ENCODE measurements around the gene C1GALT1C1. TPM values are rescaled to one million over a fixed set of nuclear protein-coding genes. Genes with fewer than 3 reads are reported as not detected.
"Not testable (repeated sequence)": the region's sequence is repeated elsewhere in the genome, so short reads cannot be mapped to it uniquely, and the experiment has no call there.

The C1GALT1C1 gene
- total RNA-seq = 42.7 and 49.2 TPM in 2 replicates

- peak; percentile 93 to 94 for DNase-seq (ENCODE audit: low read depth in 2 of 2)
These were observed at the start of gene C1GALT1C1 for GRCh38 chrX:120629667-120630537. TSS of gene C1GALT1C1 (minus strand) at chrX:120630054. CDS start at chrX:120627166, 2,888 bp downstream.

GRCh38 chrX:120677004-120677652, 47.3 kb upstream of the C1GALT1C1 start:
- no peak for DNase-seq (ENCODE audit: low read depth in 2 of 2)

- peak; percentile 9 to 48 for DNase-seq (ENCODE audit: low read depth in 2 of 2)
These were observed 43.1 kb upstream of the C1GALT1C1 start for GRCh38 chrX:120672841-120673530.

GRCh38 chrX:120672389-120672788, 42.5 kb upstream of the C1GALT1C1 start:
- DNase-seq (ENCODE audit: low read depth in 2 of 2) = peak; percentile 67 to 93

- no peak for DNase-seq (ENCODE audit: low read depth in 2 of 2)
These were observed 42.1 kb upstream of the C1GALT1C1 start for GRCh38 chrX:120671963-120672362.

- no peak for DNase-seq (ENCODE audit: low read depth in 2 of 2)
These were observed 38.5 kb upstream of the C1GALT1C1 start for GRCh38 chrX:120668357-120668756.

- not testable (repeated sequence) for DNase-seq (ENCODE audit: low read depth in 2 of 2)
These were observed 34.7 kb upstream of the C1GALT1C1 start for GRCh38 chrX:120664535-120664934.

GRCh38 chrX:120664081-120664480, 34.2 kb upstream of the C1GALT1C1 start:
- DNase-seq (ENCODE audit: low read depth in 2 of 2) = peak; percentile 17 to 44

- DNase-seq (ENCODE audit: low read depth in 2 of 2) = no peak
These were observed 32.8 kb upstream of the C1GALT1C1 start for GRCh38 chrX:120662662-120663061.

- no peak for DNase-seq (ENCODE audit: low read depth in 2 of 2)
These were observed 30.8 kb upstream of the C1GALT1C1 start for GRCh38 chrX:120660637-120661036.

- no peak for DNase-seq (ENCODE audit: low read depth in 2 of 2)
These were observed 23.1 kb upstream of the C1GALT1C1 start for GRCh38 chrX:120653000-120653399.

- not testable (repeated sequence) for DNase-seq (ENCODE audit: low read depth in 2 of 2)
These were observed 22.4 kb upstream of the C1GALT1C1 start for GRCh38 chrX:120652256-120652655.

GRCh38 chrX:120647127-120647526, 17.3 kb upstream of the C1GALT1C1 start:
- DNase-seq (ENCODE audit: low read depth in 2 of 2) = peak; percentile 10 to 23

GRCh38 chrX:120642871-120643270, 13.0 kb upstream of the C1GALT1C1 start:
- no peak for DNase-seq (ENCODE audit: low read depth in 2 of 2)

GRCh38 chrX:120638619-120639018, 8.8 kb upstream of the C1GALT1C1 start:
- no peak for DNase-seq (ENCODE audit: low read depth in 2 of 2)

- DNase-seq (ENCODE audit: low read depth in 2 of 2) = no peak
These were observed 4.5 kb downstream of the C1GALT1C1 start for GRCh38 chrX:120625371-120625770.

GRCh38 chrX:120617996-120618630, 11.7 kb downstream of the C1GALT1C1 start:
- DNase-seq (ENCODE audit: low read depth in 2 of 2) = no peak

GRCh38 chrX:120614816-120615215, 15.0 kb downstream of the C1GALT1C1 start:
- no peak for DNase-seq (ENCODE audit: low read depth in 2 of 2)

- no peak for DNase-seq (ENCODE audit: low read depth in 2 of 2)
These were observed 17.8 kb downstream of the C1GALT1C1 start for GRCh38 chrX:120612086-120612485.

GRCh38 chrX:120604361-120604782, 25.5 kb downstream of the C1GALT1C1 start:
- DNase-seq (ENCODE audit: low read depth in 2 of 2) = peak; percentile 18 to 39

- peak; percentile 87 to 89 for DNase-seq (ENCODE audit: low read depth in 2 of 2)
These were observed 26.0 kb downstream of the C1GALT1C1 start, which contains the start of gene MCTS1 for GRCh38 chrX:120603707-120604360. TSS of gene MCTS1 (plus strand) at chrX:120604101. CDS start at chrX:120604237, 136 bp downstream.
